Lower lobe of right lung (tissue), 2 donors: ENCODE results near the gene TERB2. TPM values are rescaled to one million over a fixed set of nuclear protein-coding genes. Genes with fewer than 3 reads are reported as not detected.
"Not testable (repeated sequence)": the region's sequence is repeated elsewhere in the genome, so short reads cannot be mapped to it uniquely, and the experiment has no call there.

ENCODE experiments used
- ATAC-seq, 2 donors: fragments of 200-7000 bp; cut with Tn5 transposase; one replicate each; pipeline ENCODE4 v1.9.1; 2020 to 2022; ENCODE audit warnings: mild to moderate bottlenecking in 2 of 2, moderate library complexity in 2 of 2
- DNase-seq: peaks from one replicate; pipeline ENCODE4 v3.0.0-alpha.2; 2020
- H3K27ac ChIP-seq: fragments of 200-600 bp; one replicate; pipeline ENCODE4 v1.8.0; 2022
- H3K27me3 ChIP-seq: fragments of 200-600 bp; one replicate; pipeline ENCODE4 v1.8.0; 2022; ENCODE audit warnings: low read depth
- H3K36me3 ChIP-seq: fragments of 200-600 bp; one replicate; pipeline ENCODE4 v1.8.0; 2022; ENCODE audit warnings: mild to moderate bottlenecking
- H3K4me1 ChIP-seq: fragments of 200-600 bp; one replicate; pipeline ENCODE4 v1.8.0; 2022
- H3K4me3 ChIP-seq: fragments of 200-600 bp; one replicate; pipeline ENCODE4 v1.8.0; 2022; ENCODE audit warnings: mild to moderate bottlenecking
- H3K9me3 ChIP-seq: fragments of 200-600 bp; one replicate; pipeline ENCODE4 v1.8.0; 2022
- intact Hi-C: fragments of 100-400 bp; cut with DNase I; formaldehyde crosslinking; loops from one replicate; pipeline ENCODE4 v1.11.0; 2022
- total RNA-seq: library from RNA; stranded (reverse); fragmentation: NEBNext Ultra II Directional; extraction: Animal tissue kit (Norgen Biotek cat#: 25700); gene quantifications from one replicate; pipeline ENCODE4 v1.2.1, GENCODE V29; 2021
- TF ChIP-seq, protein P1 (sequence below): fragments of 200-600 bp; IDR thresholded peaks from one replicate; pipeline ENCODE4 v1.8.0; 2022; ENCODE audit warnings: antibody characterized with exemption, mild to moderate bottlenecking
- donor health status: DM: no; HTN: yes; CAD: no; lungs with severe emphysema.

The TERB2 gene
- total RNA-seq, 1 donor from 2014 or later, result not detected

DNA sequence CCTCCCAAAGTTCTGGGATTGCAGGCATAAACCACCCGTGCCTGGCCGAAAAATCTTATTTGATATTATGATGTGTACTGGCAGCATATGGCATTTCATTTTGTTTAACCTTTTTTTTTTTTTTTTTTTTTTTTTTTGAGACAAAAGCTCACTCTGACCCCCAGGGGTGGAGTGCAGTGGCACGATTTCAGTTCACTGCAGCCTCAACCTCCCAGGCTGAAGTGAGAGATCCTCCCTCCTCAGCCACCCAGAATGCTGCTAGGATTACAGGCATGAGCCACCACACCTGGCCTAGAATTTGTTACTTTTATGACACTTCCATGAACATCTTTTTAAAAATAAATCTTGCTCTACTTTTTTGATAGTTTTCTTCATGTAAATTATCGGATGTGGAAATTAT is 12.0 kb downstream of the TERB2 start:
- TF ChIP-seq, protein P1, sequence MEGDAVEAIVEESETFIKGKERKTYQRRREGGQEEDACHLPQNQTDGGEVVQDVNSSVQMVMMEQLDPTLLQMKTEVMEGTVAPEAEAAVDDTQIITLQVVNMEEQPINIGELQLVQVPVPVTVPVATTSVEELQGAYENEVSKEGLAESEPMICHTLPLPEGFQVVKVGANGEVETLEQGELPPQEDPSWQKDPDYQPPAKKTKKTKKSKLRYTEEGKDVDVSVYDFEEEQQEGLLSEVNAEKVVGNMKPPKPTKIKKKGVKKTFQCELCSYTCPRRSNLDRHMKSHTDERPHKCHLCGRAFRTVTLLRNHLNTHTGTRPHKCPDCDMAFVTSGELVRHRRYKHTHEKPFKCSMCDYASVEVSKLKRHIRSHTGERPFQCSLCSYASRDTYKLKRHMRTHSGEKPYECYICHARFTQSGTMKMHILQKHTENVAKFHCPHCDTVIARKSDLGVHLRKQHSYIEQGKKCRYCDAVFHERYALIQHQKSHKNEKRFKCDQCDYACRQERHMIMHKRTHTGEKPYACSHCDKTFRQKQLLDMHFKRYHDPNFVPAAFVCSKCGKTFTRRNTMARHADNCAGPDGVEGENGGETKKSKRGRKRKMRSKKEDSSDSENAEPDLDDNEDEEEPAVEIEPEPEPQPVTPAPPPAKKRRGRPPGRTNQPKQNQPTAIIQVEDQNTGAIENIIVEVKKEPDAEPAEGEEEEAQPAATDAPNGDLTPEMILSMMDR, result no peak
- no peak for ATAC-seq
- no peaks in the 10 kb centered on the region for H3K27me3 ChIP-seq
- no peak for DNase-seq
- H3K27ac ChIP-seq, result no peak overlapping the region
- no peaks in the 10 kb centered on the region for H3K9me3 ChIP-seq
- no peaks in the 10 kb centered on the region for H3K4me1 ChIP-seq
- intact Hi-C loops, result no loop called here
- no peaks in the 10 kb centered on the region for H3K36me3 ChIP-seq
- H3K4me3 ChIP-seq, result no peak overlapping the region

DNA sequence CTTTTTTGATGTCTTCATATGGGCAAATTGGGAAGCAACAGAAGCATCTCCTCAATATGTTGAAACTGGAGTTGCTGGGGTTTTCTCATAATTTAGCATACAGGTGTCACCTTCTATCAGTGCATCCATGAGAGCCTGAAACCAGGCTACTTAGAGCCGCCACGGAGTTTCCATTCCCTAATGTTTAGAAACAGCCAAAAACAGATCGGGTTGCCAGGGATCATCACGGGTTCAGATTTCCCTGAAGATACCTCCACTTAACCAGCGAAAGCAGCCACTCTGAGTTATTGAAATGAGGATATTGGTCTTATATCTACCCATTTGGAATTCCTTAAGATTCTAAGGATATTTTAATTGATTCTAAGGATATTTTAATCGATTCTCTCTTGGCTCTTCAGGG is 14.5 kb downstream of the TERB2 start:
- ATAC-seq (no peak), DNase-seq (no peak)
- TF ChIP-seq, protein P1, result no peak
- Histone ChIP-seq H3K4me3 (no peak overlapping the region), H3K9me3 (no peaks in the 10 kb centered on the region), H3K27me3 (no peaks in the 10 kb centered on the region), H3K4me1 (no peaks in the 10 kb centered on the region), H3K36me3 (no peaks in the 10 kb centered on the region), H3K27ac (no peak overlapping the region)
- intact Hi-C loops, result no loop called here

DNA sequence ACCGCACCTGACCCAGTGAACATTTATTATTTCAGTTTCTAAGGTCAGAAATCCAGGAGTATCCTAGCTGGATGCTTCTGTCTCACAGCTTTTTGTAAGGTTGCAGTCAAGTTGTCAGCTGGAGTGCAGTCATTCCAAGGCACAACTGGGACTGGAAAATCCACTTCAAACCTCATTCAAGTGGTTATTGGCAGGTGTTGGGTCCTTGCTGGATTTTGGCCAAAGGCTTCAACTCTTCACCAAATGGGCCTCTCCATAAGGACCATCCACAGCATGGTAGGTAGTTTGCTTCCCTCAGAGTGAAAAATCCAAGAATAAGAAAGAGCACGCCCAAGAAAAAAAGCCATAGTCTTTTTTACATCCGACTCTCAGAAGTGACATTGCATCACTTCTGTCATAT is 19.7 kb downstream of the TERB2 start:
- intact Hi-C loops, H3K4me1 ChIP-seq, H3K36me3 ChIP-seq, H3K27me3 ChIP-seq, H3K27ac ChIP-seq, DNase-seq, H3K9me3 ChIP-seq, H3K4me3 ChIP-seq: not testable (repeated sequence)
- ATAC-seq, result peak; percentile 43 to 61

DNA sequence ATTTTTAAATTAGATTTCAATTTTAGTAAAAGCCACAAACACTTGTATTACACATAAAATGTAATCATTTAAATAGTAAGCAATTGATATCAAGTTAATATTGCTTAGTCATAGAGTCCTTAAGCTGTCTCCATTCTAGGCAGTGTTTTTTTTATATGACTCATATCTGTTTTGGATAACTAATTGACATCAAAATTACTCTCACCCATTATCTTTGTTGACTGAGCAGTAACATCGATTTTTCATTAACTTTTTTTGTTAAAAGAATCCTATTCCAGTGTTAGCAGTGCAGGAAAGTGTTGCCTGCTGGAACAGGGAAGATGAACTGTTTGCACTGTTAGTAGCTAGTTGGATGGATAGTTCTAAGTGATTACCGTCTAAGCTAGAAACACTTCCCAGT is 21.3 kb downstream of the TERB2 start:
- H3K27ac ChIP-seq, H3K27me3 ChIP-seq, H3K9me3 ChIP-seq, intact Hi-C loops, H3K36me3 ChIP-seq, DNase-seq, H3K4me1 ChIP-seq, ATAC-seq, H3K4me3 ChIP-seq: not testable (repeated sequence)

DNA sequence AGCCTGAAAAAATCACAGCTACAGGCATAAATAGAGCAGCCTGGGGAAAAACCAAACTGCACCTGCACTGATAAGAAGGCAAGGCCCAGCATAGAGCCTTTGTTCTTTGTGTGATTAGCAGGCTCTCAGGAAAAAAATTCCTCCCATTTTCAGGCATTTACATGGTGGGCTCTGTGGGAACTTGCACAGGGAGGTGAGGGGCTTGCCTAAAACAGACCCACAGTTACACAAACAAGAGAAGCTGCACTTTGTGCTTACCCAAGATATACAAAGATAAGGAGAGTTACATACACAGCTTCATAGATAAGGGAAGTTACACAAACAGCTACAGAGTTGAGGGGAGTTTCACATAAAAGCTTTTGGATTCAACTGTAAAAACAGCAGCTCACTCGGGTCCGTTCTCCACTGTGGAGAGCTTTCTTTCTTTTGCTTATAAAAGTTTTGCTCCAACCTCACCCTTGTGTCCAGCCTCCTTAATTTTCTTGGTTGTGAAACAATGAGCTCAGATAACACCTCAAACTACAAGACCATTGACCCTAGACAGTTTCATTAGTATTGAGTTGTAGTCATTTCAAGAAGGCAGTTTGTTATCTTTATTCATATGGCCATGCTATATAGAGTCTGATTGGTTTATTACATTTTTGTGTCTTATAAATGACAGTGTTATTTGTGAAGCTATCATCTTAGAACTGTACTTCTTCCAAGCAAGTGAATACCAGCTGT is 23.3 kb downstream of the TERB2 start:
- intact Hi-C loops, ATAC-seq: not testable (repeated sequence)

DNA sequence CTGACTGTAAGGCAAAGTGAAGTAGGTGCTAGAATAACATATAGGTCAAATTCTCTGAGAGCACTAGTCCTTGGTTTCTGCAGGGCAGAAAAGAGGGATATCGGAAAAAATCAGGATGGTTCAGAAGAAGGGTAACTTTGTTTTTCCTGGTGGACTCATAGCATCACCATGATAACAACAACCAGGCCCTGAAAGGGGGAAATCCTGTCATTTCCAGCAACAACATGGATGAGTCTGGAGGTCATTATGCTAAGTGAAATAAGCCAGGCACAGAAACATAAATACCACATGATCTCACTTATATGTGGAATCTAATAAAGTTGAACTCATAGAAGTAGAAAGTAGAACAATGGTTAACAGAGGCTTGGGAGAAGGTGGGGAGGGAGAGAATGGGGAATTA is 27.7 kb downstream of the TERB2 start:
- ATAC-seq, intact Hi-C loops, H3K4me3 ChIP-seq, H3K4me1 ChIP-seq, H3K36me3 ChIP-seq, DNase-seq, H3K9me3 ChIP-seq, H3K27me3 ChIP-seq, H3K27ac ChIP-seq: not testable (repeated sequence)

More for the DNA sequence above, 23.3 kb downstream of the TERB2 start:
- not testable (repeated sequence) for H3K9me3 ChIP-seq, H3K27me3 ChIP-seq, H3K36me3 ChIP-seq, DNase-seq, H3K4me1 ChIP-seq, H3K27ac ChIP-seq, H3K4me3 ChIP-seq

DNA sequence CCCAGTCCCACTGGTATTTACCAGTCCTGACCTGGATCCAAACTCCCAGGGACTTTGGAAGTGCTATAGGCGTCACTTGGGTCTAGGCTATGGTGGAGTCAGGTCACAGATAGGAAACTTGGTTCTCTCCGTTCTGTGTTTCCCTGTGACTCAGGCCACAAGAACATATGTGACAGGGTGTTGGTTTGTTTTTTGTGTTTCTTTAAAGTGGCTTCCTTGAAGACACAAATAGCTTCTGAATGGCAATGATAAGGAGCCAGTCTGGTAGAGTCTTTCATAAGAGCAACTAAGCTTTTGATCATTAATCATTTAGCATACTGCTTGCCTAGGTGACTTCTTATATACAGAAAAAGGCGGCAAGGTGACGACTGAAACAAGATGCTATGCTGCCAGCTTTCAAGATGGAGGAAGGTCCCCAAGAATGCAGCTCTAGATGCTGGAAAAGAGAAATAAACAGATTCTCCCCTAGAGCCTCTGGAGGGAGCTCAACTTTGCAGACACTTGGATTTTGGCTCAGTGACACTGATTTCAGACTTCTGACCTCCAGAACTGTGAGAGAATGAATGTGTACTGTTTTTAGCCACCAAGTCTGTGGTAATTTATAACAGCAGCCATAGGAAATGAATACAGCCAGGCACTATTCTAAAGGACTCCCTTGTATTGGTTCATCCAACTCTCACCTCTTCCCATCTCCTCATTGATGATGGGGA is 30.0 kb downstream of the TERB2 start:
- intact Hi-C loops, H3K4me1 ChIP-seq, DNase-seq, H3K4me3 ChIP-seq, H3K9me3 ChIP-seq, ATAC-seq, H3K36me3 ChIP-seq, H3K27ac ChIP-seq, H3K27me3 ChIP-seq: not testable (repeated sequence)

DNA sequence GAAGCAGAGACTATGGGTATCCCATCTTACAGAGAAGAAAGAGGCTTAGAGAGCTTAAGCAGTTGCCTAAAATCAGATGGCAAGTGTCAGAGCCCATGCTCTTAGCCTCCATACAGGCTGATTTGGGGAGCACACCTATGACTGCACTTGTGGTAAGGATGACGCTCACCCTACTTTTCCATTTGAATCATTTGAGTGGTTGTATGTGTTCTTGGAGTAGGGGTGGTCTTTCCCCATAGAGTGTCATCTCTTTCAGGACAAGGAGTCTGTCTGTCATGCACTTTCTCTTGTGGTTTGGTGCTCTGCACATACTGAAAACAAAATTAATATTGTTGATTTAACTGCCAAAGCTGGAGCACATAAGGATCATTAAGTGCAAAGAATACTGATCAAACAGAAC is 31.2 kb downstream of the TERB2 start:
- H3K27me3 ChIP-seq, H3K4me3 ChIP-seq, DNase-seq, H3K36me3 ChIP-seq, H3K27ac ChIP-seq, intact Hi-C loops, ATAC-seq, H3K4me1 ChIP-seq, H3K9me3 ChIP-seq: not testable (repeated sequence)

DNA sequence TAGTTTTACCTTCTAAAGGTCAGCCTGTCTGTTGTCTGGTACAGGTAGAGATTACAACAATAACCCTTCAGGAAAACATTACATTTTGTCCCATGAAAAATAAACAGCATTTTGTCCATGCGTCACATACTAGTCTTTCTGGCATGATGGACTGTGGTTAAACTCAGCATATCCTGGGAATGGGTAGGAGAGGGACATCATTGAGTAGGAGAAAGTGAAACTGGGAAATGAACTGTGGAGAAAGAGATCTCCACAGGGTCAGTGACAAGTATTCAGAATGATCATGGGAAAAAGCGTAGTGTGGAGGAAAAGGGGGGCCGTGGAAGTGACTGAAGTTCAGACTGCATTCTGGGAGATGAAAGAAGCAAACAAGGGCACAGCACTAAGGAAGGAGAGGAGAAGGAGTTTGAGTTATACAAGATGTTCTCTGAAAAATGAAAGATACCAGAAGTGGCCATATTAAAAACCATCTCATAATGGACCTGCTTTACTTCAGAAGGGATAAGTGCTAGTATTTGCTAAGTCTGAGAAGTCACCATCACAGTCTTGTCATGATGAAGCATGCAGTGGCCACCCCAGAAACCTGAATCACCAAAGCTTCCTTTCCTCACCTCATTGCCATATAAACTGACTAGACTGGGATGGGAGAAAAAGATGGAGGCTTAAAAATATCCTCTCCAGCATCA is 31.8 kb downstream of the TERB2 start:
- intact Hi-C loops, DNase-seq, H3K27me3 ChIP-seq, H3K9me3 ChIP-seq, H3K4me1 ChIP-seq, H3K4me3 ChIP-seq, H3K36me3 ChIP-seq, H3K27ac ChIP-seq: not testable (repeated sequence)
- peak in 1 of 2 donors; percentile 30 for ATAC-seq

DNA sequence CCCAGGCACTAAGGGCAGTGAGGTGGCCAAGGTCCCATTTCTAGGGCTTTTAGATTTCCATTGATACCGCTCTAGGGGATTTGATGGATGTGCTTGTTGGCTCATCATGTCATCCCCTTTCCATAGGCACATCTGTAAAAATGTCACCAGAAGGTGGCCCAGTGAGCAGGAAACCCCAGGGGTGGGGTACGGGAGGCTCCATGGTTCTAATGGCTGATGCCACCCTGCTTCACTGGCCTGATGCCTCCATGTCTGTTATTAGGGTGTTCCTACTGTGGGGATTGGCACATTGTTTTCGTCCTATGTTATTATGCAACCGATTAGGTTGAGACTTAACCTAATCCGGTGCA is 32.4 kb downstream of the TERB2 start:
- not testable (repeated sequence) for H3K4me1 ChIP-seq, H3K36me3 ChIP-seq

DNA sequence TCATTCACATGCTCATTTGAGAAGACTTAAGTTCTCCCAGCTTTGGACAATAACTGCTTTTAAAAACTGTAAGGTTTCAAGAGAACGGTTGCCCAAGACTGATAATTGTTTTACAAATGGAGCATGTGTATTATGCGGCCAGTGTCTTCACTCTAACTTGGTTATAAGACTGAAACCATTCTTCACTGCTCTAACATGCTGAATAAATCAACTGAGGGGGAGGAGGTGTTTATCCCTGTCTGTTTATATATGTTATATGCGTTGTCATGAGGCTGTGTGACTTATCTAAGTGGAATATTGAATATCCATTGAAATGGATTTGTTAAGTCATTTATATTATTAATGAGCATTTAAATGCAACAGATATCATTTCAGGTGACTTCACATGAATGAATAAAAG is 41.1 kb downstream of the TERB2 start:
- H3K4me3 ChIP-seq, H3K27me3 ChIP-seq, H3K4me1 ChIP-seq, H3K36me3 ChIP-seq, H3K27ac ChIP-seq, H3K9me3 ChIP-seq, DNase-seq, ATAC-seq, intact Hi-C loops: not testable (repeated sequence)

More for the DNA sequence above, 32.4 kb downstream of the TERB2 start:
- H3K9me3 ChIP-seq, H3K4me3 ChIP-seq, ATAC-seq, H3K27ac ChIP-seq, H3K27me3 ChIP-seq, DNase-seq, intact Hi-C loops: not testable (repeated sequence)
